CD4-positive, alpha-beta T cell treated with Interleukin-1 beta for 1 hour (primary cell): ENCODE measurements around the gene DNAI1.
A peak's percentile ranks its signal among the peaks of the same experiment; 100 is the strongest.
"Not testable (repeated sequence)": the region's sequence is repeated elsewhere in the genome, so short reads cannot be mapped to it uniquely, and the experiment has no call there.

ENCODE experiments used
- DNase-seq, 2 donors: peaks; one replicate each; pipeline ENCODE4 v3.0.0-alpha.2; 2020 to 2022

The DNAI1 gene

DNA sequence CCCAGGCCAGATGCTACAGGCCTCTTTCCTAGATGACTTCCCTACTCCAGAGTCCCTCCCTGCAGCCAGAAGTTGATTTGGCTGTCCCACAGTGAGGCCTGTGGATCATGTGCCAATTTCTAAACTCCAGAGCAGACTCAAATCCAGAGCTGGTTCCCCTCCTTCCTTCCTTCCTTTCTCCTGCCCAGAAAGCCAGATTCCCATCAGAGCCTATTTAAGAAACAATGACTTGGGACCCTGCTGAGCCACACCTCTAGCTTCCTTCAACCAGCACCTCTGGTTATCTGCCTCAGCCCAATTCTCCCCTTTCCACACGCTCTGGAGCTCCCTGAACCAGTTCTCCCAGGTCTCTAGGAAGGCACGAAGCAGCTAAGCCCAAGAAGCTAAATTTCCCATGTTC lies 7.5 kb upstream of the DNAI1 start:
- DNase-seq = no peak

- no peak for DNase-seq
These were observed 7.1 kb upstream of the DNAI1 start for GRCh38 chr9:34451545-34451944.

GRCh38 chr9:34452568-34452967 lies 6.0 kb upstream of the DNAI1 start:
- no peak for DNase-seq

DNA sequence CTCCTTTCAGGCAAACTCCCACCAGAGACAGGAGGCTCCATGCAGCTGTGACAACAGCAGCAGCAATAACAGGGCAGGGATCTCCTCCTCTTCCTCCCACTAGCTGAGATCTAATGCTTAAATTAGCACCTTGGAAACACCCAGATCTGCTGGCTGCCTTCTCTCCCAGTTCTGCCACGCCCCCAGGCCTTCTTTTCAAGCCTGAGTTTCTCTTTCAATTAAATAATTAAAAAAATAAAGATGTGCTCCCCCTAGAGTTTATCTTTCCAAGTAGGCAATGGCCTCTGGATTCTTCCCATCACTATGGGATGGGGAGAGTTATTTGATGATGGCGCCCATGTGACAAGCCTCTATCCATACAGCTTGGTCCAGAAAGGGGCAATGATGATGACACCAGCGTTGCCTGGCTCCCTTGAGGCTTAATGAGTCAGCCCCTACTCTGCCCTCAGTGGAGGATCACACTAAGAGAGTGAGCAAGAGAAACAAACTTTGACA lies 4.0 kb upstream of the DNAI1 start:
- DNase-seq = no peak

GRCh38 chr9:34456151-34456550 lies 2.5 kb upstream of the DNAI1 start:
- DNase-seq = no peak

GRCh38 chr9:34456746-34457145 lies 1.9 kb upstream of the DNAI1 start:
- DNase-seq = no peak

DNA sequence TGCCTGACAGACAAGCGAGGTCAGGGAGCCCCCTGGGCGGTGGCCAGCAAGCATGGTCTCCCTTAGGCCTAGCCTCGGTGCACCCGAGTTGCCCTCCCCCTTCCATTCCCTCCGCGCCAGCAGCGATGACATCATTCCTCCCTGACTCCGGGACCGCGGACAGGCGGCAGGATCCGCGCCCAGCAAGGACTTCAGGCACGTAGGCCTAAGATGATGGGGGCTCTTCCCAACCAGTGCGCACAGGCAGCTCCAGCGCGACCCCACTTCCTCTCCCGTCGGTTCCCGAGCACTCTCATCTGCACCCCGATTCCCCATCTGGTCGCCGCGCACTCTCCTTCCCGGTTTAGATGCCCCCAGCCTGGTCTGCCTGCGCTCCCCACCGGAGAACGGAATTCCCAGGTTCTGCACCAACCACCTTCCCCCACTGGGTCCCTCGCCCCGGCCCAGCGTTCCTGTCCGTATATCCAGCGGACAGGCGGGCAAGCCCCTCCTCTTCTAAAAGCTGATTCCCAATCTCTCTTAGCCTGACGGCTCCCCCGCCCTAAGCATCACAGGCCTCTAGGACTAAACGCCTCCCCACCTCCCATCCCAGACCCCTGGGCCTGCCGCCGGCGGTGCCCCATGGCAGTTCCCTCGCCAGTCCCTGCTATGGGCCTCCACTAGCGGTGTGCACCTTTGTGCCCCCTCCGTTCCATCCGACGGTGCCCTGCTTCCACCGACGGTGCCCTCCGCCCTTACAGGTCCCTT lies 1.2 kb upstream of the DNAI1 start:
- peak in 1 of 2 donors; percentile 3 for DNase-seq

- no peak for DNase-seq
These were observed 345 bp downstream of the DNAI1 start for GRCh38 chr9:34458959-34459340.

DNA sequence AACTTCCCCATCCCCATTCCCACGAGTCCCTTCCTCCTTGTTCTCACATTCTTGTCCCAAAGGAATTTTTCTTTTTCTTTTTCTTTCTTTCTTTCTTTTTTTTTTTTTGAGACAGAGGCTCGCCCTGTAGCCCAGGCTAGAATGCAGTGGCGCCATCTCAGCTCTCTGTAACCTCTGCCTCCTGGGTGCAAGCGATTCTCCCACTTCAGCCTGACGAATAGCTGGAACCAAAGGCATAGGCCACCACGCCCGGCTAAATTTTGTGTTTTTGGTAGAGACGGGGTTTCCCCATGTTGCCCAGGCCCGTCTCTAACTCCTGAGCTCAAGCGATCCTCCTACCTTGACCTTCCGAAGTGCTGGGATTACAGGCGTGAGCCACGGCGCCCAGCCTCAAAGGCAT lies 751 bp downstream of the DNAI1 start:
- no peak for DNase-seq

GRCh38 chr9:34459941-34460340 lies 1.3 kb downstream of the DNAI1 start:
- DNase-seq = no peak

GRCh38 chr9:34463098-34463900 lies 4.7 kb downstream of the DNAI1 start:
- DNase-seq = no peak

DNA sequence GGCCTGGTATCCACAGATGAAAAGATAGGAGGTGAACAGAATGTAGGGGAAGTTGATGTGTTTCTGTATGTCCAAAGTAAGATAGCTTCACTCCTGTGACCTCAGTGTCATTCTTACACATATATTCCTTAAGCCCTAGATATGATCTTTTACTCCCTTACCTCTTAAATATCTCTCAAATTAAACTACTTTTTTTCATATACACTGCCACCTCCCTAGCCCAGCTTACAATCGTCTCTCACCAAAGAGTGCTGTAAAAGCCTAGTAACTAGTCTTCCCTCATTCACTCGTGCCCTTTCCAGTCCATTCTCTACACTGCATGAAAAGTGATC lies 5.3 kb downstream of the DNAI1 start:
- DNase-seq = no peak

DNA sequence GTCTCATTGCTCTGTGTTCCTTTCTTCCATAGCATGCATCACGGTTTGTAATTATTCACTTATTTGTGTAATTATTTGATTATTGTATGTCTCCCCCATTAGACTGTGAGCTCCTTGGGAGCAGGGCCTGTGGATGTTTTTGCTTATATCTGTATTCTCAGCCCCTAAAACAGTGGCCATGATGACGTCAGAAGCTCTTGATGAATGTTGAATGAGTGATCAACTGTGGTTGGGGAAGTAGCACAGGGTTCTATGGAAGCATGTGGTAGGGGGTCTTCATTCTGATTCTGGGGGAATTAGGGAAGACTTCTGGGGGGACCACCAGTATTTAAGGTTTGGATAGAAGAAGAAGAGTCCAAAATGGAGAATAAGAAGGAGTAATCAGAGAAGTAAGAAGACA lies 6.0 kb downstream of the DNAI1 start:
- DNase-seq = no peak

- DNase-seq = no peak
These were observed 6.9 kb downstream of the DNAI1 start for GRCh38 chr9:34465468-34465867.

GRCh38 chr9:34475097-34475496 lies 16.5 kb downstream of the DNAI1 start:
- no peak for DNase-seq

DNA sequence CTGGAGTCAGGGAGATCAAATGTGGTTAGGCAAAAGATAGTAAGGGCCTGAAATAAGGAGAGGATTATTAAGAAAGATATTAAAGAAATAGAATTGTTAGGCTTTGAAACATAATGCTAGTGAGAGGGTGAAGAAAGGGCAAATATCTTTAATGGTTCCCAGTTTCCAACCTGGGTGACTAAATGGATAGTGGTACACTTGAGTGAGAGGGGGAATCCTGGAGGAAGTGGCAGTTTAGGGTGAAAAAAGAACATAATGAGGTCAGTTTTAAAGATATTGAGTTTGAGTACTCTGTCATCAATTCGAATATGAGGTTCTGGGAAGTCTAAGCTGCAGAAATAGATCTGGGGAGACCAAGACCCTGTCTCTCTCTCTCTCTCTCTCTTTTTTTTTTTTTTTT lies 18.9 kb downstream of the DNAI1 start:
- no peak for DNase-seq

DNA sequence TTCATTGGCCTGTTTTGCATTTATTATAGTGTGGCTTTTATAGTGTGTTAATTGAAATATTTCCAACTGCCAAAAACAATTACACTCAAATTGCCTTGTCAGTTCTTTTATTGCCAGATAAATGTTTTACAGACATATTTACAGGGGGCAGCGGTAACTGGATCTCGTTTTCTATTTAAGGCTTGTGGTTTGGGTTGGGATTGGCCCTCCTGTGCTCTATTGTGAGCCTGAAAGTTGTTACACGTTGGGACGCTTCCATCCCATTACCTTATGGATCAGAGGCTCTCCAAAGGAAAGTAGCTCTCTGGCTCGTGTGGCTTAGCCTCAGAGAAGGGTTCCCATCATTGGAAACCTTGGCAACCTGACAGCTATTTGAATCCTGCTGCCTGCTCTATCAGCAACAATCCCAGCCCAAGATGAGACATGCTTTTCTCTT lies 20.8 kb downstream of the DNAI1 start:
- no peak for DNase-seq

- DNase-seq = not testable (repeated sequence)
These were observed 23.0 kb downstream of the DNAI1 start for GRCh38 chr9:34481620-34482019.

- not testable (repeated sequence) for DNase-seq
These were observed 24.1 kb downstream of the DNAI1 start for GRCh38 chr9:34482746-34483145.

DNA sequence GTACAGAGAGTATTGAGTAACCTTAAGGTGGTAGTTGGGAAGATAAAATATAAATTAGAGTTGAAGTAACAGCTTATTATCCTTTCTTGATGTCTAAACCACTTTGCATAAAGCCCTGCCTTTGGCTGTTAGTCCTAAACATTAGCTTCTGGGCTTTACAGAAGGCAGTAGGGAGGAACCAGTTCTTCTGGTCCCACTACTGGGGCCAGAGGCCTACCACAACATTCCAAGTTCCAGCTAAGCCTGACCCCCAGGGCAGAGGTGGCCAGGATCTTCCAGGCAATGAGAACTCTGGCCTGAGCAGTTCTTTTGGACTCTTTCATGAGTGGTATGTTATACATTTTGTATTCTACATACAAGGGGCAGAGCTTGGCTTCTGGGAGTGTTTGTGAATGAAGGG lies 26.1 kb downstream of the DNAI1 start:
- no peak for DNase-seq

DNA sequence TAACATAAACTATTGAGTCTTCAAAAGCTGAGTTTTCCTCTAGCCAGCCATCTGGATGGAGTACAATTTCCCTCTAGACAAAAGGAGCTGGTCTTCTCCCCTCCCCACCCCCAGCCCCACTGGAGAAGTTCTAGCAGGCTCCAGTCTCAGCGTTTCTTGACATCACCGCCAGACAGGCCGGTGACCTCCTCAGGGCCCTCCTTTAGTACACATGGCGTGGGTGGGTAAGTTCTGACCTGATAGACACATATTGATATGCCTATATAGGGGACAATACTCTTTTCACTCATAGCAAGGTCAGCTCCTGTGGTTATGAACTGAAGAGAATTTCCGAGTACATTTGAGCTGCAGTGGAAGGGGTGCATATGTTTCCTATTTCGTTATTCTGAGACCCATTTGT lies 27.2 kb downstream of the DNAI1 start:
- DNase-seq = no peak

- DNase-seq = no peak
These were observed 28.0 kb downstream of the DNAI1 start for GRCh38 chr9:34486572-34486971.

DNA sequence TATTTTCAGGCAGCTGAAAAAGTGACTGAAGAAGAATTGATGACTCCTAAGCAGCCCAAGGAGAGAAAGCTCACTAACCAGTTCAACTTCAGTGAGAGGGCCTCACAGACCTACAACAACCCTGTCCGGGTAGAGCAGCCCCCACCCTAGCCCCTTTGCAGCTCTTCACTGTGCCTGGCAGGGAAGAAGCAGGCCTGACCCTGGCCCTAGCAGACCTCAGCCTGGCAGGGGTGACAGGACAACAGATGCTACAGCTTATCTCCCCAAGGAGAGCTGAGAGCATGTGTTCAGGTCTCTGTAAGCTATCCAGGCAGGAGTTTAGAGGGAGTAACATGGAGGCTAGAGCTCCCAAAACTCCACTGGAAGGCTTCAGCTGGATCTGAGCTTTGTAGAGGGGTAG lies 31.8 kb downstream of the DNAI1 start:
- DNase-seq = no peak

- DNase-seq = no peak
These were observed 32.2 kb downstream of the DNAI1 start for GRCh38 chr9:34490760-34491159.
